Measurements from ENCODE around the gene TRIM15.
"Not testable (repeated sequence)": the region's sequence is repeated elsewhere in the genome, so short reads cannot be mapped to it uniquely, and the experiment has no call there.

TRIM15 gene

DNA sequence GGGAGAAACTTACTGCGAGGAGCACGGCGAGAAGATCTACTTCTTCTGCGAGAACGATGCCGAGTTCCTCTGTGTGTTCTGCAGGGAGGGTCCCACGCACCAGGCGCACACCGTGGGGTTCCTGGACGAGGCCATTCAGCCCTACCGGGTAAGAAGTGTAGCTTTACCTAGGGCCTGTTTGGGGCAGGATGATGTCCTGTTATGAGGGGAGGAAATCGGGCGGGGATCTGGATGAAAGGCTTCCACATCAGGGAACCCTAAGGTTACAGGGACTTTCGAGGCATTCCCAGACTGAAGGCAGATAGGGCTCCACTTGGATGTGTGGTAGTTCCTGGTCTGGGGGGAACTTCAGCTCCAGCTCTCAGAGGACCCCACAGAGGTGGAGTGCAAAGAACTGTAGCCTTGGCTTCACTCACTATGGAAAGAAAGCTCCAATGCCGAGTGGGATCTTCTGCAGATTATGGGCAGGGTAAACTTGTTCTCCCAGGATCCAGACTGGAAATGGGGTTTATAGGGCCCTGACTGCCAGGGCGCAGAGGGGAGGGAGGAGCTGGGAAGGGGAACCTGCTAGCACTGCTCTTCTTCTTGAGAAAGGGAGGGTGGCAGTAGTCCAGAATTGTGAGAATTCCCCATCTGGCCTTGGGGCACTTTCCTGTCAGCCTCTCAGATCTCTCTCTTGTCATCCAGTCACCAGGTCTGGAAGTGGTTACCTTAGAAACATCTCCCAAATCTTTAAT lies 740 bp downstream of the TRIM15 start:
- DNase-seq = no peak

- DNase-seq = no peak
Observed at GRCh38 chr6:30164714-30165113, 1.4 kb downstream of the TRIM15 start.

DNA sequence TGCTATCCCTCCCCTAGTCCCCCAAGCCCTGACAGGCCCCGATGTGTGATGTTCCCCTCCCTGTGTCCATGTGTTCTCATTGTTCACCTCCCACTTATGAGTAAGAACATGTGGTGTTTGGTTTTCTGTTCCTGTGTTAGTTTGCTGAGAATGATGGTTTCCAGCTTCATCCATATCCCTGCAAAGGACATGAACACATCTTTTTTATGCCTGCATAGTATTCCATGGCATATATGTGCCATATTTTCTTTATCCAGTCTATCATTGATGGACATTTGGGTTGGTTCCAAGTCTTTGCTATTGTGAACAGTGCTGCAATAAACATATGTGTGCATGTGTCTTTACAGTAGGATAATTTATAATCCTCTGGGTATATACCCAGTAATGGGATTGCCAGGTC lies 1.9 kb downstream of the TRIM15 start:
- not testable (repeated sequence) for DNase-seq

DNA sequence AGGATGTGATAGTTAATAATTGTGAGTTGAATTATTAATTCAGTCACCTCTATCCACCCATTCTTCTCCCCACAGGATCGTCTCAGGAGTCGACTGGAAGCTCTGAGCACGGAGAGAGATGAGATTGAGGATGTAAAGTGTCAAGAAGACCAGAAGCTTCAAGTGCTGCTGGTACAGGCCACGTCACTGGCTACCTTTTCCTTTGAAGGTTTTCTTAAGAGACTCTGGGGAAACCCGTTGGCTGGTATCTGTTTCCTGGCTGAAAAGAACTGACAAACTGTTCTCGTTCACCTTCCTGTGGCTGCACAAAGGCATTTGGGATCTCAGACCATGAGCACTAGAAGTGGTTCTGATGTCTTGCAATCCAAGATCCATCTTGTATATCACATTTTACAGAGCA lies 3.8 kb downstream of the TRIM15 start:
- DNase-seq = no peak

DNA sequence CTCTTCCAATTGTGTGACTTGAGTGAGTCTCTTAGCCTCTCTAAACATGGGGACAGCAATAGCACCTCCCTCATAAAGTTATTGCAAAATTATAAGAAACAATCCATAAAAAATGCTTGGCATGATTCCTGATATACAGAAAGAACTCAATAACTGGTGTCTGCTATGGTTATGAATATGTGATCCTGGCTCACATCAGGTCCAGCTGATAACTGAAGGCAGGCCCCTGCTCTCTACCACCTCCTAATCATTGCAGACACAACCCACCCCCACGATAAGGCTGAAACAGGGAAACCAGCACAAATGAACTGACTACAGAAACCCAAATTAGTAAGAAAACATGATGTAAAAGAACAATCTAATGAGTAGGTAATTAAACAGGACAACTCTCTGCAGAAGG lies 5.4 kb downstream of the TRIM15 start:
- no peak for DNase-seq

DNA sequence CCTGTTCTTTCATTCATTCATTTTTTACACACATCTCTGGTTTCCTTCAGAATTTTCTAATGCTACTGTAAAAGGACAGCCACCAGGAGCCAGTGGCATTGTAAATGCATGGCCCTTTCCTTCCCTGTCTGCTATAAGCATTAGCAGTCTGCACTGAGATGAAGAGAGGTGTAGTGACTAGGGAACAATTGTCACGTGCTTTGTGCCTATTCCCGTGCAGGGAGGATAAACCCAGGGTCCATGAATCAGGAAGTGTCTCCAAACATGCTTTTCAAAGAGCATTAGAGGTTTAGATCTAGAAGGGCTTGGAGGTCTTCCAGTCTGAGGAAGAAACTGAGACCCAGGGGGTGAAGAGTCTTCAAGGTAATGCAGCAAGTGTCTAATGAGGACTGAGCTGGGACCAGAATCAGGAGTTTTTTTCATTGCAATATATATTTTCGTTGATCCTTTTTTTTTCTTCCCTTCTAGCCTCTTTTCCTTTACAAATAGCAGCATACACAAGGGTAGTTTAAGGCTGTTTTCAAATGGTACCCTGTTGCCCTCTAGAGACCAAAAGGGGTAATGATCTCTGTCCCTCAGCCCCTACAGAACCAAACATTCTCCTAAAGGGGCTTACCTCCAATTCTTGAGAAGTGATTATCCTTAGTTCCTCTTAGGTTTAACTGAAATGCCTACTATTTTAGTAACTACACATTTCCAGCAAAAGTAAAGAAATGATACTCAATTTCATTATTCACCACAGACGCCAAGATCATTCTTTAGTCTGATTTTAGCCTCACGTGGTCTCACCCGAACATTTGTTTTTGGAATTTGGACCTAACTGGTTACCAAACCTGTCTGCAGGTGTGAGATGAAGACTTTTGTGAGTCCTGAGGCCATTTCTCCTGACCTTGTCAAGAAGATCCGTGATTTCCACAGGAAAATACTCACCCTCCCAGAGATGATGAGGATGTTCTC lies 6.6 kb downstream of the TRIM15 start:
- DNase-seq = peak; percentile 17 to 48

DNA sequence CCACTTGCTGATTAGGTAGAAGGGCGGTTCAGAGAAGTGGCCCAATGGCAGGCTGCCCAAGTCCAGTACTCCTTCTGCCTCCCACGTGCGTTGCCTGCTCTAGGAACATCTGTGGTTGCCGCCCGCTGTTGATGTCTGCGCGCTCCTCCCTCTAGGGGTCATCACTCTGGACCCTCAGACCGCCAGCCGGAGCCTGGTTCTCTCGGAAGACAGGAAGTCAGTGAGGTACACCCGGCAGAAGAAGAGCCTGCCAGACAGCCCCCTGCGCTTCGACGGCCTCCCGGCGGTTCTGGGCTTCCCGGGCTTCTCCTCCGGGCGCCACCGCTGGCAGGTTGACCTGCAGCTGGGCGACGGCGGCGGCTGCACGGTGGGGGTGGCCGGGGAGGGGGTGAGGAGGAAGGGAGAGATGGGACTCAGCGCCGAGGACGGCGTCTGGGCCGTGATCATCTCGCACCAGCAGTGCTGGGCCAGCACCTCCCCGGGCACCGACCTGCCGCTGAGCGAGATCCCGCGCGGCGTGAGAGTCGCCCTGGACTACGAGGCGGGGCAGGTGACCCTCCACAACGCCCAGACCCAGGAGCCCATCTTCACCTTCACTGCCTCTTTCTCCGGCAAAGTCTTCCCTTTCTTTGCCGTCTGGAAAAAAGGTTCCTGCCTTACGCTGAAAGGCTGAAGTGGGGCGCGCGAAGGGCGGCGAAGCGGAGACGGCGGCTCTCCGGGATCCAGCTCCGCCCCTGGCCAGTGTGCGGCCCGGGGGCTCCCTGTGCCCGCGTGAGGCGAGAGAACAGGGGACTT lies 8.5 kb downstream of the TRIM15 start:
- no peak for DNase-seq

DNA sequence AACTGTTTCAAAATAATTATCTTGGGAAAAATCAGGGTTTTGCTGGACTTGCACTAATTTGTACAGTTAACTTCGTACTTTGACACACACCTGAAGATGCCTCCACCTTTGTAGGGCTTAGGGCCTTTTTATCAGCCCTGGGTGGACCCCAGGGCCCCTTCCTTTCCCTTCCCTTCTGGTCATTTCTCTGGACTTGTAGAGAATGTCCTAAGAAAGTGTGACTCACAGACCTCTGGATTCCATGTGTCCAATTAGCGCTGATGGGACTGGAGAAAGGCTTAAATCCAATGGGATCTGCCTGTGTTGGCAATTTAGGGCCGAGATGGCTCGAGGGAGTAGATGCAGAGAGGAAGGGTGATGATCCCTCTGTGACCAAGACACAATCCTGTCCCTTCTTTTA lies 9.3 kb downstream of the TRIM15 start:
- no peak for DNase-seq

GRCh38 chr6:30175765-30176164 lies 12.4 kb downstream of the TRIM15 start:
- no peak for DNase-seq

- DNase-seq = no peak
Observed at GRCh38 chr6:30178837-30179236, 15.5 kb downstream of the TRIM15 start.

GRCh38 chr6:30180145-30180544 lies 16.8 kb downstream of the TRIM15 start:
- DNase-seq = no peak

DNA sequence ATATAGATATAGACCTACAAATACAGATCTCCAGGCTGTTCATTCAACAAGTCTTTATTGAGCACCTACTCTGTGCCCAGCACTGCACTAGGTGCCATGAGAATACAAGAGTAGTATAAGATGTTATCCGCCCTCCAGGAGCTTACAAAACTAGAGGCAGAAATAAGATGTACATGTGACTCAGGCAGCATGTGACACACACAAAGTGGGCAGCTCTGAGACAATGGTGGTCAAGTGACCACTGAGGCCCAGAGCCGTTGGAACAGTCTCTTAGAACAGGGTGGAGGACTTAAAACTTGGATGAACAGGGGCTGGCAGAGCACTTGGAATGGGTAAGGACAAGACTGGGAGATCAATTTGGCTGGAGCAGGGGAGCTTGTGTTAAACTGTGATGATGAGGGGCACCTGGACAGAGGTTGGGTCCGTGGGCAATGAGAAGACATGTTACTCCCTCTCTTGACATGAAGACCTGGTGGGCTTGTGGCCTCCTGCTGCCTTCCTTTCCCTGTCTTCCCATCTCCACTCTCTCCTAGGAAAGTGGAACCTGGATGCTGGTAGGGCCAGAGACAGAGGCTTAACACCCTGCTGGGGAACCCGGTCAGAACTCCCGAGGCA lies 21.2 kb downstream of the TRIM15 start:
- DNase-seq = no peak

DNA sequence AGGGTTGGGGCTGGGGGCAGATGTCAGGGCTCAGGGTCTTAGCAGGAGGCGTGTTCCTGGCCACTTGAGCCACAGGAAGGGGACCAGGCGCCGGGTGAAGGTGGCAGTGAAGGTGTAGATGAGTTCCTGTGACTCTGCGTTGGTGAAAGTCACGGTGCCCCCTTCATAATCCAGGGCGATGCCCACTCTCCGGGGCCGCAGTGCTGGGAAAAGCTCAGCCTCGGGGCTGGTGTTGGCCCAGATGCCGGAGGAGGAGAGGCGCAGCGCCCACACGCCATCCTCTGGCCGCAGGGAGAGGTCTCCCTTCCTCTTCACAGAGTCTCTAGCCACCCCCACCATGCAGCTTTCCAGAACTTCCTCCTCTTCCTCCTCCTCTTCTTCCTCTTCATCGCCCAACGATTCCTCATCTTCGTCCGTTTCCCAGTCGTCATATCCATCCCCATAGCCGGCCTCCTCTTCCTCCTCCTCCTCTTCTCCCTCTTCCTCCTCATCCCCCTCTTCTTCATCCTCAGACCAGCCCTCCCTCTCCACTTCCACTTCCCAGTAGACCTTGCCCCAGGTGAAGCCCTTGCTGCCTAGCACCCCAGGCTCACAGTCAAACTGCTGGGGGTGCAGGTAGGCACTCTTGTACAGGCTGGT lies 22.6 kb downstream of the TRIM15 start:
- DNase-seq = no peak

DNA sequence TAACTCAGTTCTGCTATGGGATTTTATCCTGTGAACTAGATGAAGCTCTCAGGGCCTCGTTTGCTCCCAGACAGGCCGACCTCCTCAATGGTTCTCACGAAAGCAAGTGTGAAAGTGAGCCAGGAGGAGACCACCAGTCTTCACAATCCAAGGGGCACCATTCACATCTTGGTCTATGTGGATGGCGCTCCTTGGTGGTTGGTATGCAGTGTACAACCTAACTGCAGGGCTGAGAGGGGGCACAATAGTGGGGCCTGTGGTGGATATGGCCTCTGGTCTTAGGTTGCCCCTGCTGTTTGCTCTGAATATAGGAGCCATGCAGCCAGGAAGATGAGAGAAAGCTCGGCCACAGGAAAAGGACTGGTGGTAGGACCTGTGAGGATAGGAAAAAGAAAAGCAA lies 25.2 kb downstream of the TRIM15 start:
- DNase-seq = no peak

DNA sequence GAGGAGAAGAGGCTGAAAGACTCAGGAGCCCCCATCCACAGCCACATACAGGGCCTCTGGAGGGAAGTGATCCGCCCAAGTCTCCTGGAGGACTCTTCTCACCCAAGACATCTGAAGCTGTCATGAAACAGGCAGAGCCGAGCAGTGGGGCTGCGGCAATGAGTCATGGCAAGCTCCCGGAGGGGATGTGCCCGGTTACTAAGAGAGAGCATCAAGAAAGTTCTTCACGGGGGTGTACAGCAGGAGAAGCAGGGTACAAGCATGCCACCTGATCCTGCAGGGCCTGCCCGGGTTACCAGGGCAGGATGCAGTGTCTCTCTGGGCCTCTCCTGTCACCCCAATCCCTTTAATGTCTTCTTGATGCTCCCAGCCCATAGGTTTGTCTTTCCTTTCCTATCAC lies 28.7 kb downstream of the TRIM15 start:
- no peak for DNase-seq

DNA sequence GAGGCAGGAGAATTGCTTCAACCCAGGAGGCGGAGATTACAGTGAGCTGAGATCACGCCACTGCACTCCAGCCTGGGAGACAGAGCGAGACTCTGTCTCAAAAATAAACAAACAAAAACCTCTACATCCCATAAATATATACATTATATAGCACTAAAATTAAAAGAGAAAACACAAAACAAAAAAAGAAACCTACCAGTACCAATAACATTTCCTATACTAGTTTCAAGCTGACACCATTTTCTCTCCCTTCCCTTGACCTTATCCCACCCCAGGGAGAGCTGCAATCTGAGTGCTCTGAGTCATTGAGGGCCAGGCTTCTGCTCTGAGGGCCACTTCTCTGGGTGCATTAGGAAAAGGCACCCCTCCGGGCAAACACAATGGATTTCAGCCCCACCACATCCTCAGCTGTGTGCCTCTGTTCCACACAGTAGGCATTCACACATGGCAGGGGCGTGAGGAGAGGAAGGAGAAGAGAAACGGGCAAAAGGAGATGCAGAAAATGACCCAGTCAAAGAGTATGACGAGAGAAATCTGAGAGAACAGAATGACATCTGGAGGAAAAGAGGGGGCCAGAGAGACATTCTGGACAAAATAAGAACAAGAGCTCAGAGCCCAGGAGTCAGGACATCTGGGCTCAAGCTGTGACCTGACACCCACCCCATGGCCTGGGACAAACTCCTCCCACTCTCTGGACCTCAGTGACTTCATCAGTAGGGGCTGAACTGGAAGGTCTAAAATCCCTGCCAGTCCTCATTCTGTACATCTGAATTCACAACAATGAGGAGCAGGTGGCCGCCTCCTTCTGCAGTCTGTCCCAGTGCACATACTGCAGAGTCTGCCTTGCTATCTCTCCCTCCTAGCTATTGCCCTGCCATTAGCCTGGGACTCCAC lies 31.7 kb downstream of the TRIM15 start:
- no peak for DNase-seq

GRCh38 chr6:30195951-30196350 lies 32.6 kb downstream of the TRIM15 start:
- no peak for DNase-seq

DNA sequence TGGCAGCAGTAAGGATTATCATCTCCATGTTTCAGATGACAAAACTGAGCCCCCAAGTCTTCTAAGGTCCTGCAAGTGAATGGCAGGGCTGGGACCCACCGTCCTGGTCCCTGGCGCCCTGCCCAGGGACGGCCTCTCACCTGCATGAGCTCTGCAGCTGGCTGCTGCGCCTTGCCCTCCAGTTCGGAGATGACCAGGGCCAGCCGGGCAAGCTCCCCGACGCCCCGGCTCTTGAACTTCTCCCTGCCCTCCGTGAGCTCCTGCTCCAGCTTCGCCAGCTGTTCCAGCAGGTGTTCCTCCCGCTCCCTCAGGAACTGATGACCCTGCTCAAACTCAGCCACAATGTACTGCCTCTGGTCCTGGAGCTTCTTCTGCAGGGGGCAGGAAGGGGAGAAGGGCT lies 33.0 kb downstream of the TRIM15 start:
- no peak for DNase-seq

- no peak for DNase-seq
Observed at GRCh38 chr6:30198166-30199084, 35.1 kb downstream of the TRIM15 start.

Data from NCI-H2081 (cell line).